HepG2 (cell line): ENCODE data around the gene SV2A. TPM values are rescaled to one million over a fixed set of nuclear protein-coding genes. Genes with fewer than 3 reads are reported as not detected.

Experiments used
- EED ChIP-seq: sonication (generic); formaldehyde crosslinking; IDR thresholded peaks from 2 replicates; pipeline ENCODE4 v1.5.0; 2020; ENCODE audit warnings: mild to moderate bottlenecking, missing genetic modification reagents
- FOXO4 ChIP-seq: sonication (generic); formaldehyde crosslinking; conservative IDR thresholded peaks from 2 replicates; pipeline ENCODE4 v1.8.1; 2023; ENCODE audit warnings: missing genetic modification reagents
- GATAD1 ChIP-seq: IDR thresholded peaks from 2 replicates; pipeline ENCODE4 v1.6.1; 2016; ENCODE audit warnings: missing genetic modification reagents, missing compliant biosample characterization
- HDAC1 ChIP-seq: sonication (generic); formaldehyde crosslinking; IDR thresholded peaks from 2 replicates; pipeline ENCODE4 v1.5.1; 2020; ENCODE audit warnings: mild to moderate bottlenecking, missing genetic modification reagents
- MTF1 ChIP-seq: sonication (generic); formaldehyde crosslinking; IDR thresholded peaks from 2 replicates; pipeline ENCODE4 v1.5.0; 2020; ENCODE audit warnings: missing genetic modification reagents
- RBFOX2 ChIP-seq: fragments of 200-400 bp; formaldehyde crosslinking; IDR thresholded peaks from 2 replicates; pipeline ENCODE4 v1.6.1; 2017; ENCODE audit warnings: low read depth, mild to moderate bottlenecking, low read length
- SALL2 ChIP-seq: sonication (generic); formaldehyde crosslinking; IDR thresholded peaks from 2 replicates; pipeline ENCODE4 v1.8.1; 2023; ENCODE audit warnings: mild to moderate bottlenecking, missing genetic modification reagents, inconsistent platforms
- SRSF4 ChIP-seq: fragments of 200-400 bp; formaldehyde crosslinking; IDR thresholded peaks from one replicate; pipeline ENCODE4 v1.6.1; 2018; ENCODE audit warnings: mild to moderate bottlenecking, low read depth, low read length, moderate library complexity; ENCODE audit not compliant: poor library complexity, severe bottlenecking
- SRY ChIP-seq: sonication (generic); formaldehyde crosslinking; IDR thresholded peaks from 2 replicates; pipeline ENCODE4 v1.8.0; 2022; ENCODE audit warnings: mild to moderate bottlenecking, missing genetic modification reagents
- TBX2 ChIP-seq: sonication (generic); formaldehyde crosslinking; IDR thresholded peaks from 2 replicates; pipeline ENCODE4 v1.5.0; 2020; ENCODE audit warnings: missing genetic modification reagents, mild to moderate bottlenecking, borderline replicate concordance
- UBTF ChIP-seq: sonication (generic); formaldehyde crosslinking; IDR thresholded peaks from 2 replicates; pipeline ENCODE4 v1.4.0; 2020; ENCODE audit warnings: mild to moderate bottlenecking, missing genetic modification reagents
- ZBED4 ChIP-seq: sonication (generic); formaldehyde crosslinking; IDR thresholded peaks from 2 replicates; pipeline ENCODE4 v1.4.0; 2020; ENCODE audit warnings: missing genetic modification reagents, borderline replicate concordance
- polyA plus RNA-seq, 8 experiments: library from polyadenylated mRNA; depleted of rRNA in 3 of 8; stranded (reverse) in 7 of 8; unstranded in 1 of 8; fragments of >200 nt; fragmentation: Illumina TruSeq in 4 of 8; extraction: Trizol in 4 of 8; gene quantifications; 2 replicates each; pipeline versions ENCODE4 v1.2.1 to v1.2.3, GENCODE V29; 2011 to 2016; ENCODE audit warnings: low read depth in 4 of 8, missing spikeins in 1 of 8, mixed read lengths in 1 of 8; ENCODE audit not compliant: insufficient read depth in 1 of 8
- total RNA-seq, 5 experiments: library from RNA; depleted of rRNA; stranded (reverse); fragments of >200 nt; fragmentation: Illumina TruSeq; extraction: Trizol; gene quantifications; 2 replicates each; pipeline ENCODE4 v1.2.3, GENCODE V29; 2016; ENCODE audit warnings: low read depth in 1 of 5
- TF ChIP-seq, protein P1 (sequence below): sonication (generic); formaldehyde crosslinking; IDR thresholded peaks from 2 replicates; pipeline ENCODE4 v1.4.0; 2020; ENCODE audit warnings: missing genetic modification reagents
- TF ChIP-seq, protein P2 (sequence below): sonication (generic); formaldehyde crosslinking; IDR thresholded peaks from 2 replicates; pipeline ENCODE4 v1.4.0; 2020; ENCODE audit warnings: missing genetic modification reagents, mild to moderate bottlenecking, borderline replicate concordance

Gene SV2A
- total and polyA plus RNA-seq, 2 of the 13 experiments (the other 11 are each of a cell fraction or from before 2014, with no cell fraction given) = 0.84 to 1.9 TPM

DNA sequence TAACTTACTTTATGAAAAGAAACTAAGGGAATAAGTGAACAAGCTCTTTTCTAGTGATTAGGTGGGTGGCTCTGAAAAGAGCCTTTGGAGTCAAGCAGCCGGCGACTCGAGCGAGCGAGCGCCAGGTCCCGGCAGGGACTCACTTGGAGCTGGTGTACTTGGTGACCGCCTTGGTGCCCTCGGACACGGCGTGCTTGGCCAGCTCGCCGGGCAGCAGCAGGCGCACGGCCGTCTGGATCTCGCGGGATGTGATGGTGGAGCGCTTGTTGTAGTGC, 31.6 kb downstream of the SV2A start (continued):
- TF ChIP-seq UBTF (CRISPR knock-in tag) = peak; percentile 39; the same call in 1 of the 2 replicates
- TF ChIP-seq, protein P1, sequence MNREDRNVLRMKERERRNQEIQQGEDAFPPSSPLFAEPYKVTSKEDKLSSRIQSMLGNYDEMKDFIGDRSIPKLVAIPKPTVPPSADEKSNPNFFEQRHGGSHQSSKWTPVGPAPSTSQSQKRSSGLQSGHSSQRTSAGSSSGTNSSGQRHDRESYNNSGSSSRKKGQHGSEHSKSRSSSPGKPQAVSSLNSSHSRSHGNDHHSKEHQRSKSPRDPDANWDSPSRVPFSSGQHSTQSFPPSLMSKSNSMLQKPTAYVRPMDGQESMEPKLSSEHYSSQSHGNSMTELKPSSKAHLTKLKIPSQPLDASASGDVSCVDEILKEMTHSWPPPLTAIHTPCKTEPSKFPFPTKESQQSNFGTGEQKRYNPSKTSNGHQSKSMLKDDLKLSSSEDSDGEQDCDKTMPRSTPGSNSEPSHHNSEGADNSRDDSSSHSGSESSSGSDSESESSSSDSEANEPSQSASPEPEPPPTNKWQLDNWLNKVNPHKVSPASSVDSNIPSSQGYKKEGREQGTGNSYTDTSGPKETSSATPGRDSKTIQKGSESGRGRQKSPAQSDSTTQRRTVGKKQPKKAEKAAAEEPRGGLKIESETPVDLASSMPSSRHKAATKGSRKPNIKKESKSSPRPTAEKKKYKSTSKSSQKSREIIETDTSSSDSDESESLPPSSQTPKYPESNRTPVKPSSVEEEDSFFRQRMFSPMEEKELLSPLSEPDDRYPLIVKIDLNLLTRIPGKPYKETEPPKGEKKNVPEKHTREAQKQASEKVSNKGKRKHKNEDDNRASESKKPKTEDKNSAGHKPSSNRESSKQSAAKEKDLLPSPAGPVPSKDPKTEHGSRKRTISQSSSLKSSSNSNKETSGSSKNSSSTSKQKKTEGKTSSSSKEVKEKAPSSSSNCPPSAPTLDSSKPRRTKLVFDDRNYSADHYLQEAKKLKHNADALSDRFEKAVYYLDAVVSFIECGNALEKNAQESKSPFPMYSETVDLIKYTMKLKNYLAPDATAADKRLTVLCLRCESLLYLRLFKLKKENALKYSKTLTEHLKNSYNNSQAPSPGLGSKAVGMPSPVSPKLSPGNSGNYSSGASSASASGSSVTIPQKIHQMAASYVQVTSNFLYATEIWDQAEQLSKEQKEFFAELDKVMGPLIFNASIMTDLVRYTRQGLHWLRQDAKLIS (CRISPR knock-in tag) = peak; percentile 98; the same call in 1 of the 2 replicates
- TF ChIP-seq TBX2 (CRISPR knock-in tag) = 0 out of 2 replicates have a peak, but pooled peaks have one; percentile 7
- 0 out of 2 replicates have a peak, but pooled peaks have one; percentile 50 for TF ChIP-seq EED (CRISPR knock-in tag)
- peak; percentile 16 for TF ChIP-seq SRSF4
- 0 out of 2 replicates have a peak, but pooled peaks have one; percentile 6 for TF ChIP-seq GATAD1 (CRISPR knock-in tag)
- TF ChIP-seq, protein P2, sequence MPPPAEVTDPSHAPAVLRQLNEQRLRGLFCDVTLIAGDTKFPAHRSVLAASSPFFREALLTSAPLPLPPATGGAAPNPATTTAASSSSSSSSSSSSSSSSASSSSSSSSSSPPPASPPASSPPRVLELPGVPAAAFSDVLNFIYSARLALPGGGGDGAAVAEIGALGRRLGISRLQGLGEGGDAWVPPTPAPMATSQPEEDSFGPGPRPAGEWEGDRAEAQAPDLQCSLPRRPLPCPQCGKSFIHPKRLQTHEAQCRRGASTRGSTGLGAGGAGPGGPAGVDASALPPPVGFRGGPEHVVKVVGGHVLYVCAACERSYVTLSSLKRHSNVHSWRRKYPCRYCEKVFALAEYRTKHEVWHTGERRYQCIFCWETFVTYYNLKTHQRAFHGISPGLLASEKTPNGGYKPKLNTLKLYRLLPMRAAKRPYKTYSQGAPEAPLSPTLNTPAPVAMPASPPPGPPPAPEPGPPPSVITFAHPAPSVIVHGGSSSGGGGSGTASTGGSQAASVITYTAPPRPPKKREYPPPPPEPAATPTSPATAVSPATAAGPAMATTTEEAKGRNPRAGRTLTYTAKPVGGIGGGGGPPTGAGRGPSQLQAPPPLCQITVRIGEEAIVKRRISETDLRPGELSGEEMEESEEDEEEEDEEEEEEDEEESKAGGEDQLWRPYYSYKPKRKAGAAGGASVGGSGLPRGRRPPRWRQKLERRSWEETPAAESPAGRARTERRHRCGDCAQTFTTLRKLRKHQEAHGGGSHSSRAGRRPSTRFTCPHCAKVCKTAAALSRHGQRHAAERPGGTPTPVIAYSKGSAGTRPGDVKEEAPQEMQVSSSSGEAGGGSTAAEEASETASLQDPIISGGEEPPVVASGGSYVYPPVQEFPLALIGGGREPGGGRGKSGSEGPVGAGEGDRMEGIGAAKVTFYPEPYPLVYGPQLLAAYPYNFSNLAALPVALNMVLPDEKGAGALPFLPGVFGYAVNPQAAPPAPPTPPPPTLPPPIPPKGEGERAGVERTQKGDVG (CRISPR knock-in tag) = 0 out of 2 replicates have a peak, but pooled peaks have one; percentile 61
- 0 out of 2 replicates have a peak, but pooled peaks have one; percentile 47 for TF ChIP-seq SALL2 (CRISPR knock-in tag)
- 0 out of 2 replicates have a peak, but pooled peaks have one; percentile 9 for TF ChIP-seq FOXO4 (CRISPR knock-in tag)
- peak; percentile 86 for TF ChIP-seq RBFOX2
- TF ChIP-seq ZBED4 = 0 out of 2 replicates have a peak, but pooled peaks have one; percentile 5
- TF ChIP-seq HDAC1 = peak; percentile 42
- TF ChIP-seq SRY (CRISPR knock-in tag) = 0 out of 2 replicates have a peak, but pooled peaks have one; percentile 34
- 0 out of 2 replicates have a peak, but pooled peaks have one; percentile 3 for TF ChIP-seq MTF1 (CRISPR knock-in tag)
